Right atrium auricular region (tissue), 2 donors: Measurements from ENCODE around the gene MAP1A. TPM values are rescaled to one million over a fixed set of nuclear protein-coding genes. Genes with fewer than 3 reads are reported as not detected.
"Not testable (repeated sequence)": the region's sequence is repeated elsewhere in the genome, so short reads cannot be mapped to it uniquely, and the experiment has no call there.

ENCODE experiments used
- DNase-seq: peaks from one replicate; pipeline ENCODE4 v3.0.0-alpha.2; 2019; ENCODE audit warnings: low spot score
- H3K27ac ChIP-seq, 2 donors: fragments of 200-600 bp; sonication (generic); 1 replicate in 1 of 2; 2 replicates in 1 of 2; pipeline ENCODE4 v1.5.1; 2016 to 2019
- H3K27me3 ChIP-seq, 2 donors: fragments of 200-600 bp; sonication (generic); one replicate each; pipeline versions ENCODE4 v1.5.1 to v1.6.0; 2017 to 2019
- H3K36me3 ChIP-seq: fragments of 200-600 bp; sonication (generic); one replicate; pipeline ENCODE4 v1.5.1; 2016
- H3K4me1 ChIP-seq, 2 donors: fragments of 200-600 bp; sonication (generic); one replicate each; pipeline versions ENCODE4 v1.5.1 to v1.6.0; 2017 to 2019
- H3K4me3 ChIP-seq, 2 donors: fragments of 200-600 bp; sonication (generic); 1 replicate in 1 of 2; 2 replicates in 1 of 2; pipeline ENCODE4 v1.5.1; 2017 to 2019; ENCODE audit warnings: mild to moderate bottlenecking in 1 of 2, moderate library complexity in 1 of 2
- H3K9me3 ChIP-seq, 2 donors: fragments of 200-600 bp; sonication (generic); one replicate each; pipeline ENCODE4 v1.5.1; 2019
- total RNA-seq, 2 donors: library from RNA; depleted of rRNA; stranded (reverse); fragments of >200 nt; gene quantifications; one replicate each; pipeline ENCODE4 v1.1.0, GENCODE V29; 2016
- TF ChIP-seq, protein P1 (sequence below), 2 donors: fragments of 200-600 bp; sonication (generic); IDR thresholded peaks; one replicate each; pipeline ENCODE4 v1.5.1; 2019; ENCODE audit warnings: antibody characterized with exemption in 2 of 2

Gene MAP1A
- total RNA-seq, 2 donors from 2014 or later = 39.3 to 52.7 TPM

DNA sequence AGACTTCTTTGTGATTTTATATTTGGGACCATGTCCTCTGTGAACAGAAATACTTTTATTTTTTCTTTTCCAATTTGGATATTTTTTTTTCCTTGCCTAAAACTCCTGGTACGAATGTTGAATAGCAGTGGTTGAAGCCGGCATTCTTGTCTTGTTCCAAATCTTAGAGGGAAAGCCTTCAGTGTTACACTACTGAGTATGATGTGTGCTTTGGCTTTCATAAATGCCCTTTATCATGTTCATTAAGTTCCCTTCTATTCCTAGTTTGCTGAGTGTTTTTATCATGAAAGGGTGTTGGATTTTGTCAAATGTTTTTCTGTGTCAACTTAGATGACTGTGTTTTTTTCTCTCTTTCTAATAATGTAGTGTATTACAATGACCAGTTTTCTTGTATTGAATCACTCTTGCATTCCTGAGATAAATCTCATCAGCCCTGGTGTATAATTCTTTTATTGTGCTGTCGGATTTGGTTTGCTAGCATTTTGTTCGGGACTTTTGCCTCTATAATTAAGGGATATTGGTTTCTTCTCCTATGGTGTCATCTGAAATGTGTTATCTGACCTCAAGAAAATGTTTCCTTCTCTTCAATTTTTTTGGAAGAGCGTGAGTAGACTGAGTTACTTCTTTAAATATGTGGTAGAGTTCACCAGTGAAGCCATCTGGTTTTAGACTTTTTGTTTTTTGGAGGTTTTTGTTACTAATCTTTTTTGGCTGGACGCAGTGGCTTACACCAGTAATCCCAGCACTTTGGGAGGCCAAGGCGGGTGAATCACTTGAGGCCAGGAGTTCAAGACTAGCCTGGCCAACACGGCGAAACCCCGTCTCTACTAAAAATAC, 33.3 kb downstream of the MAP1A start:
- TF ChIP-seq, protein P1, sequence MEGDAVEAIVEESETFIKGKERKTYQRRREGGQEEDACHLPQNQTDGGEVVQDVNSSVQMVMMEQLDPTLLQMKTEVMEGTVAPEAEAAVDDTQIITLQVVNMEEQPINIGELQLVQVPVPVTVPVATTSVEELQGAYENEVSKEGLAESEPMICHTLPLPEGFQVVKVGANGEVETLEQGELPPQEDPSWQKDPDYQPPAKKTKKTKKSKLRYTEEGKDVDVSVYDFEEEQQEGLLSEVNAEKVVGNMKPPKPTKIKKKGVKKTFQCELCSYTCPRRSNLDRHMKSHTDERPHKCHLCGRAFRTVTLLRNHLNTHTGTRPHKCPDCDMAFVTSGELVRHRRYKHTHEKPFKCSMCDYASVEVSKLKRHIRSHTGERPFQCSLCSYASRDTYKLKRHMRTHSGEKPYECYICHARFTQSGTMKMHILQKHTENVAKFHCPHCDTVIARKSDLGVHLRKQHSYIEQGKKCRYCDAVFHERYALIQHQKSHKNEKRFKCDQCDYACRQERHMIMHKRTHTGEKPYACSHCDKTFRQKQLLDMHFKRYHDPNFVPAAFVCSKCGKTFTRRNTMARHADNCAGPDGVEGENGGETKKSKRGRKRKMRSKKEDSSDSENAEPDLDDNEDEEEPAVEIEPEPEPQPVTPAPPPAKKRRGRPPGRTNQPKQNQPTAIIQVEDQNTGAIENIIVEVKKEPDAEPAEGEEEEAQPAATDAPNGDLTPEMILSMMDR (IDR thresholded peaks at IDR 0.05) = no peak
- H3K4me1 ChIP-seq = no peaks in the 10 kb centered on the region
- no peaks in the 10 kb centered on the region for H3K36me3 ChIP-seq
- H3K9me3 ChIP-seq = peaks cover 0 to 4% of the 10 kb centered on the region in 2 donors
- no peak overlapping the region for H3K4me3 ChIP-seq
- peak; percentile 65 for DNase-seq
- H3K27ac ChIP-seq = peak overlapping the region in 1 of 2 donors; percentile 48
- H3K27me3 ChIP-seq = no peaks in the 10 kb centered on the region

DNA sequence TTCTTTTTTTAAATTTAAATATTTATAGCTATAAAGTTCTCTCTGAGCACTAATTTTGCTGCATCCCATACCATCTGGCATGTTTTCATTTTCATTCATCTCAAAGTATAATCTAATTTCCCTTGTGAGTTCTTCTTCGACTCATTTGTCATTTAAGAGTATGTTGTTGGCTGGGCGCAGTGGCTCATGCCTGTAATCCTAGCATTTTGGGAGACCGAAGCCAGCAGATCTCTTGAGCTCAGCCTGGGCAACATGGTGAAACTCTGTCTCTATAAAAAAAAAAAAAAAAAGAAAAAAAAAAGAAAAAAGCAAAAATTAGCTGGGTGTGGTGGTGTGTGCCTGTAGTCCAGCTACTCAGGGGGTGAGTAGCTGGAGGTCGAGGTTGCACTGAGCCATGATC, 34.8 kb downstream of the MAP1A start:
- no peak for DNase-seq
- Histone ChIP-seq H3K9me3 (peaks cover 0 to 4% of the 10 kb centered on the region in 2 donors), H3K4me1 (no peaks in the 10 kb centered on the region), H3K36me3 (no peaks in the 10 kb centered on the region), H3K4me3 (no peak overlapping the region), H3K27me3 (no peaks in the 10 kb centered on the region), H3K27ac (no peak overlapping the region)
- TF ChIP-seq, protein P1 (IDR thresholded peaks at IDR 0.05) = no peak

DNA sequence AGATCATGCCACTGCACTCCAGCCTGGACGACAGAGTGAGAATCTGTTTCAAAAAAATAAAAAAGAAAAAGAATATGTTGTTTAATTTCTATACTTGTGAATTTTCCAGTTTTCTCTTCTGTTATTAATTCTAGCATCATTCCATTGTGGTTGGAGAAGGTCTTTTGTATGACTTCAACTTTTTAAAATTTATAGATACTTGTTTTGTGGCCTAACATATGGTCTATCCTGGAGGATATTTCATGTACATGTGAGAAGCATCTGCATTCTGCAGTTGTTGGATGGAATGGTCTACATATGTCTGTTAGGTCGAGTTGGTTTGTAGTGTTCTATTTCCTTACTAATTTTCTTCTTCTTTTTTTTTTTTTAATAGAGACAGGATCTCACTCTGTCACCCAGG, 35.6 kb downstream of the MAP1A start:
- no peak for DNase-seq
- H3K27me3 ChIP-seq = no peaks in the 10 kb centered on the region
- H3K4me3 ChIP-seq = no peak overlapping the region
- H3K4me1 ChIP-seq = no peaks in the 10 kb centered on the region
- H3K9me3 ChIP-seq = no peaks in the 10 kb centered on the region
- TF ChIP-seq, protein P1 (IDR thresholded peaks at IDR 0.05) = no peak
- H3K36me3 ChIP-seq = no peaks in the 10 kb centered on the region
- H3K27ac ChIP-seq = no peak overlapping the region

DNA sequence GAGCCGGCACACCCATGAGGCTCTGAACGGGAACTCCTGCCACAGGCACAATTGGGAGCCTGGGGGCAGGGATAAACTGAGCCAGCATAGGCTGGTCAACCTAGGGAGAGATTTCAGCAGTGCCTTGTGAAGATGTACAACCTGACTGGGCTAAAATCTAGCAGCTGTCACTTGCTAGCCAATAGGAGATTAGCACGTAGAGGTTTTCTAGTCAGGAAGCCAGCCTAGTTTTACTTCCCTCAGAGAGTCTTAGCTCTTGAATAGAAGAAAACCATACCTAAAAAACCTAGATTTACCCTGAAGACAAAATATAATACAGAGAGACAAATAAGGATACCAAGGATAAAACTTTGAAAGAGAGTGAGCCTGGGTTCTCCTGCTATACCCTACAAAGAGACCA, 45.3 kb downstream of the MAP1A start:
- H3K9me3 ChIP-seq, H3K4me1 ChIP-seq, DNase-seq: not testable (repeated sequence)

DNA sequence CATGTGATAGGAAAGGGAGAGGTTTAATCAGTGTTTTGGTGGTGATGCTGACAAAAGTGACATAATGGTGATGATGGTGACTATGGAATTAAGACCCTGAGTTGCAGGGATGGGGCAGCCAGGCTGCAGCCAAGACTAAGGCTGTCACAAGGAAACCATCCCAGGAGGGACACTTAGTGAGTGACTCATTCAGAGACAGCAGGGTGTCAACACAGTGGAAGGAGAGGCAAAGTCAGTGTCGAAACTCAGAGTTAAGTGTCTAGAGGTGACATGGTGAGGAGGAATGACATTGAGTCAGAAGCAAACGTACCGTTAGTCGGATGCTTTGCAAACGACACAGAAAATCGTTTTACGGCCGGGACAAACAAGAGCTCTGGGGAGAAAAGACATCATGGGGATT, 46.4 kb downstream of the MAP1A start:
- H3K27ac ChIP-seq, H3K4me3 ChIP-seq, H3K36me3 ChIP-seq, H3K9me3 ChIP-seq, DNase-seq, H3K27me3 ChIP-seq, H3K4me1 ChIP-seq: not testable (repeated sequence)

More for the DNA sequence above, 45.3 kb downstream of the MAP1A start:
- H3K27ac ChIP-seq, H3K27me3 ChIP-seq, H3K36me3 ChIP-seq, H3K4me3 ChIP-seq: not testable (repeated sequence)

DNA sequence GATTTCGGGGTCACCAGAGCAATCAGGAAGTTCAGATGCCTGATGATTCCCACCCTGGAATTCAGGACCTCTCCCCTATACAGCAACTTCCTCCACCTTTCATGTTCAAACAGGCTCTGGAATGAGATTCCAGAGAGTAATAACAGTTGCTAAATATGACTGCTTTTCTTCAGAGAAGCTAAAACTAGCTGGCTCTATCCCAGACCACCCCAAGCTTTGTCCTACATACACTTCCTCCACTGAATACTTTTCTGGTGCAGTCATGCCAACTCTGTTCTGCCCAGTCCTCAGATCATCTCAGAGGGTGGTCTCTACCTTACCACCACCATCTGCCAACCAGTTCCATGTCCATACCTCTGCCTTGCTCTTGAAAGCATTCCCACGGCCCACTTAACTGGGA, 49.2 kb downstream of the MAP1A start:
- H3K9me3 ChIP-seq, DNase-seq, H3K27me3 ChIP-seq, H3K4me1 ChIP-seq, H3K4me3 ChIP-seq, H3K36me3 ChIP-seq, H3K27ac ChIP-seq: not testable (repeated sequence)

DNA sequence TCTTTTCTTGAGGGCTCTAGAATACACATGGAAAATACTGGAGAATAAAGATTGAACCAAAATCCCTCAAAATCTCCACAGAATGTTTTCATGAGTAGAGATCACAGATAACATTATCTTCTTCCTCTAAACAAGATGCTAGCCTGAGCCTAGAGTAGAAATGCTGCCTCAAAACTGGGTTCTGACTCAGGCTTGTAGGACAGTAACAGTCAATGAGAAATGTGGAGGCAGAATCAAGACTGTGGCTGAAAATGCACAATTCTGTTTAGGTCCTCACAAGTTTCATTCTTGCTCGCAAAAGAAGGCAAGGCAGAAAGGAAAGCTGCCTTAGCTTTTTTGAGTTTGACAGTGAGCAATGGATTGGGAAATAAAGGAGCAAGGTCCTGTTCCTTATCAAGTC, 57.2 kb downstream of the MAP1A start:
- H3K36me3 ChIP-seq, H3K27me3 ChIP-seq, DNase-seq, H3K4me1 ChIP-seq, H3K4me3 ChIP-seq, H3K9me3 ChIP-seq, H3K27ac ChIP-seq: not testable (repeated sequence)

Other genes with a start within 250 kb of the MAP1A start
- gene TGM7, start 215.4 kb upstream of the MAP1A start, total RNA-seq = not detected
- gene LCMT2, start 187.0 kb upstream of the MAP1A start, total RNA-seq = 1 to 10 TPM; 4.4 to 8.6 TPM
- gene ZSCAN29, start 146.6 kb upstream of the MAP1A start, total RNA-seq = 10 to 100 TPM in 1 of 2 donors, 1 to 10 TPM in 1; 6.4 to 10.1 TPM
- gene TUBGCP4, start 146.5 kb upstream of the MAP1A start, total RNA-seq = 1 to 10 TPM; 5.9 to 8.5 TPM
- 10 to 100 TPM; 23.1 to 34.2 TPM for gene TP53BP1, start 24.5 kb upstream of the MAP1A start, total RNA-seq
- gene PPIP5K1, start 72.6 kb downstream of the MAP1A start, total RNA-seq = 10 to 100 TPM in 1 of 2 donors, 1 to 10 TPM in 1; 8.3 to 12.3 TPM
- gene CKMT1B, start 76.4 kb downstream of the MAP1A start, total RNA-seq = 1 to 10 TPM in 1 of 2 donors, not detected in 1; 4.6 TPM
- gene STRC, start 101.2 kb downstream of the MAP1A start, total RNA-seq = under 1 TPM in 1 of 2 donors, not detected in 1; 0.39 TPM
- gene CATSPER2, start 131.2 kb downstream of the MAP1A start, total RNA-seq = 1 to 10 TPM in 1 of 2 donors, under 1 TPM in 1; 0.26 to 1.7 TPM
- gene CKMT1A, start 176.3 kb downstream of the MAP1A start, total RNA-seq = 1 to 10 TPM; 1.9 to 3.3 TPM
- gene PDIA3, start 228.8 kb downstream of the MAP1A start, total RNA-seq = 10 to 100 TPM; 77.9 to 82.4 TPM